K562 (cell line): ENCODE data around the gene TEDC1. TPM values are rescaled to one million over a fixed set of nuclear protein-coding genes. Genes with fewer than 3 reads are reported as not detected.

ENCODE experiments used
- ATAC-seq: fragments of 200-7000 bp; cut with Tn5 transposase; 3 replicates; pipeline ENCODE4 v1.9.1; 2020; ENCODE audit warnings: moderate library complexity
- BruUV-seq: library from RNA; stranded (reverse); fragments of 400-500 nt; replicated peaks from 2 replicates; lab custom pipeline; 2021; lab: Mats Ljungman, UMichigan
- CTCF ChIA-PET: fragments of 300-600 bp; formaldehyde crosslinking; extraction: SDS; loops from one replicate; lab custom pipeline; 2021; ENCODE audit warnings: low intra/inter-chr PET ratio; lab: Yijun Ruan, JAX
- POLR2A ChIA-PET: fragments of 300-600, 350-650 bp; sonication (Branson Sonifier 250); formaldehyde crosslinking; extraction: SDS; loops from one replicate; lab custom pipeline; 2021; ENCODE audit warnings: antibody characterized with exemption, inconsistent platforms; lab: Yijun Ruan, JAX
- DNase-seq, 4 experiments: peaks; one replicate each; pipeline versions ENCODE4 v3.0.0 to v3.0.0-alpha.2; 2011 to 2018; ENCODE audit warnings: low spot score in 3 of 4, mixed read lengths in 3 of 4; ENCODE audit errors: extremely low read depth in 1 of 4
- FAIRE-seq: peaks from 2 replicates; lab custom pipeline; 2011; peaks lifted over from hg19 to GRCh38; lab: Jason Lieb, UNC
- H2AFZ ChIP-seq: 2 replicates; pipeline ENCODE4 v1.6.0; 2011; ENCODE audit warnings: low read depth, low read length, control low read depth, inconsistent platforms
- H3K27ac ChIP-seq: fragments of 200-600 bp; 3 replicates; pipeline ENCODE4 v1.8.0; 2011; ENCODE audit warnings: low read depth, mild to moderate bottlenecking, control low read depth, inconsistent platforms, low read length, moderate library complexity, mixed read lengths; ENCODE audit errors: extremely low read depth
- H3K27me3 ChIP-seq, 2 experiments: fragments of 300-600 bp in 1 of 2; 2 replicates in 1 of 2; 3 replicates in 1 of 2; pipeline versions ENCODE4 v1.6.0 to v1.8.0; 2011; ENCODE audit warnings: inconsistent platforms in 2 of 2, low read length in 2 of 2, mild to moderate bottlenecking in 1 of 2, mixed read lengths in 1 of 2, moderate library complexity in 1 of 2; ENCODE audit not compliant: control insufficient read depth in 2 of 2, insufficient read depth in 2 of 2
- H3K36me3 ChIP-seq: fragments of 300-600 bp; 3 replicates; pipeline ENCODE4 v1.8.0; 2011; ENCODE audit warnings: mild to moderate bottlenecking, low read length, inconsistent platforms; ENCODE audit not compliant: control insufficient read depth, insufficient read depth
- H3K4me1 ChIP-seq, 2 experiments: fragments of 200-600 bp in 1 of 2; replicated peaks in 1 of 2; 2 replicates in 1 of 2; 3 replicates in 1 of 2; pipeline versions ENCODE4 v1.5.1 to v1.8.0; 2011; ENCODE audit warnings: inconsistent platforms in 2 of 2, low read length in 2 of 2, mild to moderate bottlenecking in 1 of 2, mixed read lengths in 1 of 2, moderate library complexity in 1 of 2; ENCODE audit not compliant: control insufficient read depth in 2 of 2, insufficient read depth in 2 of 2
- H3K4me2 ChIP-seq: 2 replicates; pipeline ENCODE4 v1.6.1; 2011; ENCODE audit warnings: low read length, control low read depth, inconsistent platforms, mixed read lengths; ENCODE audit not compliant: insufficient read depth
- H3K4me3 ChIP-seq: fragments of 200-600 bp; sonication (generic), shearing (Covaris generic); 2 replicates; pipeline ENCODE4 v1.5.1; 2016; ENCODE audit warnings: control low read depth, inconsistent platforms
- H3K79me2 ChIP-seq: fragments of 200-600 bp; 3 replicates; pipeline ENCODE4 v1.8.0; 2011; ENCODE audit warnings: low read length, inconsistent platforms; ENCODE audit not compliant: control insufficient read depth, insufficient read depth
- H3K9ac ChIP-seq, 2 experiments: 2 replicates each; pipeline versions ENCODE4 v1.6.0 to v1.6.1; 2011; ENCODE audit warnings: low read depth in 2 of 2, low read length in 2 of 2, control low read depth in 1 of 2, inconsistent platforms in 1 of 2, mild to moderate bottlenecking in 1 of 2, mixed read lengths in 1 of 2; ENCODE audit not compliant: insufficient read depth in 1 of 2
- H3K9me1 ChIP-seq: one replicate; pipeline ENCODE4 v1.6.0; 2011; ENCODE audit warnings: inconsistent platforms, mild to moderate bottlenecking, low read length, moderate library complexity; ENCODE audit not compliant: control insufficient read depth, insufficient read depth
- H3K9me3 ChIP-seq: replicated peaks from 2 replicates; pipeline ENCODE4 v1.5.1; 2011; ENCODE audit warnings: low read depth, low read length, inconsistent platforms; ENCODE audit not compliant: control insufficient read depth, insufficient read depth
- H4K20me1 ChIP-seq: replicated peaks from 2 replicates; pipeline ENCODE4 v1.6.1; 2011; ENCODE audit warnings: low read length, inconsistent platforms, mixed read lengths; ENCODE audit not compliant: control insufficient read depth, insufficient read depth
- BRF1 ChIP-seq: IDR thresholded peaks from 3 replicates; pipeline ENCODE4 v1.6.1; 2011; ENCODE audit warnings: borderline replicate concordance, mild to moderate bottlenecking; ENCODE audit not compliant: insufficient read length; ENCODE audit errors: extremely low read depth
- CHCHD3 ChIP-seq: fragments of 250-450 bp; sonication (Bioruptor Pico); IDR thresholded peaks from 2 replicates; pipeline ENCODE4 v2.1.2; 2022; ENCODE audit warnings: mild to moderate bottlenecking
- DACH1 ChIP-seq: fragments of 450-650 bp; IDR thresholded peaks from 2 replicates; pipeline ENCODE4 v1.6.1; 2018; ENCODE audit not compliant: partially characterized antibody
- HIVEP1 ChIP-seq: fragments of 250-450 bp; sonication (Bioruptor Pico); IDR thresholded peaks from 2 replicates; pipeline ENCODE4 v1.4.0; 2020; ENCODE audit warnings: mild to moderate bottlenecking
- MLX ChIP-seq, 2 experiments: fragments of 450-650 bp in 1 of 2; sonication (generic) in 1 of 2; formaldehyde crosslinking; conservative IDR thresholded peaks; 2 replicates each; pipeline versions ENCODE4 v1.4.0 to v1.8.1; 2020 to 2022; ENCODE audit warnings: mild to moderate bottlenecking in 1 of 2, missing genetic modification reagents in 1 of 2
- SMARCE1 ChIP-seq: fragments of 450-650 bp; IDR thresholded peaks from 2 replicates; pipeline ENCODE4 v1.7.1; 2016; ENCODE audit warnings: mild to moderate bottlenecking
- TCF15 ChIP-seq: fragments of 250-450 bp; sonication (Bioruptor Pico); IDR thresholded peaks from 2 replicates; pipeline ENCODE4 v1.8.0; 2022; ENCODE audit warnings: moderate library complexity, mild to moderate bottlenecking, inconsistent platforms
- ZBTB12 ChIP-seq: fragments of 250-450 bp; sonication (Bioruptor Pico); IDR thresholded peaks from 2 replicates; pipeline ENCODE4 v1.4.0; 2020
- ZFX ChIP-seq: sonication (generic); formaldehyde crosslinking; IDR thresholded peaks from 2 replicates; pipeline ENCODE4 v1.8.0; 2022; ENCODE audit warnings: mild to moderate bottlenecking, missing genetic modification reagents, moderate library complexity
- ZNF384 ChIP-seq: IDR thresholded peaks from 2 replicates; pipeline ENCODE4 v1.6.1; 2012; ENCODE audit warnings: low read depth, low read length, improper control_type of control experiment
- ZNF449 ChIP-seq: fragments of 250-450 bp; sonication (Bioruptor Pico); IDR thresholded peaks from 2 replicates; pipeline ENCODE4 v1.8.0; 2022; ENCODE audit warnings: moderate library complexity, mild to moderate bottlenecking, inconsistent platforms
- WGBS: fragments of 100-300 bp; shearing (Covaris generic); methylation state at CpG from one replicate; pipeline ENCODE4 v1.1.6; 2016; ENCODE audit warnings: low coverage, mixed read lengths; ENCODE audit not compliant: insufficient coverage; ENCODE audit errors: missing lambda C conversion rate; 5-methylcytosine and 5-hydroxymethylcytosine counted together
- in situ Hi-C: fragments of 300-500 bp; cut with MboI; formaldehyde crosslinking; loops from 4 replicates; pipeline ENCODE4 v1.15.0; 2018; ENCODE audit warnings: inconsistent platforms, mixed read lengths
- intact Hi-C: fragments of 100-400 bp; cut with micrococcal nuclease; formaldehyde crosslinking; loops from 2 replicates; pipeline ENCODE4 v1.14.2; 2022
- polyA plus RNA-seq, 8 experiments: library from polyadenylated mRNA; depleted of rRNA in 4 of 8; stranded (reverse) in 5 of 8; unstranded in 3 of 8; fragments of >200 nt; fragmentation: Nextera tagmentation in 2 of 8; fragmentation: Illumina TruSeq in 1 of 8; extraction: Ambion mirVana in 2 of 8; extraction: Trizol in 1 of 8; gene quantifications; 2 replicates each; pipeline versions ENCODE4 v1.2.1 to v1.2.3, GENCODE V29; 2011 to 2014; ENCODE audit warnings: inconsistent platforms in 1 of 8, missing spikeins in 1 of 8
- total RNA-seq, 7 experiments: library from RNA; depleted of rRNA in 6 of 7; stranded (reverse); fragments of >200 nt in 6 of 7; fragmentation: Illumina TruSeq in 2 of 7; extraction: Trizol in 2 of 7; gene quantifications; 2 replicates each; pipeline versions ENCODE4 v1.2.1 to v1.2.3, GENCODE V29; 2011 to 2021; ENCODE audit warnings: low replicate concordance in 1 of 7

Gene TEDC1
- total and polyA plus RNA-seq, 9 of the 15 experiments (the other 6 are each of a cell fraction or from before 2014, with no cell fraction given): 0.21 to 28.3 (median 5.9) TPM

- TF ChIP-seq ZFX (CRISPR knock-in tag) (no peak), TCF15 (CRISPR knock-in tag) (no peak), ZNF384 (no peak), HIVEP1 (CRISPR knock-in tag) (no peak)
These were observed 17.6 kb downstream of the TEDC1 start (continued) for GRCh38 chr14:105508601-105509000.

- POLR2A ChIA-PET: no interaction called here
- CTCF ChIA-PET: no interaction called here
These were observed 26.1 kb downstream of the TEDC1 start for GRCh38 chr14:105517096-105517495.

More at GRCh38 chr14:105517096-105517495, 26.1 kb downstream of the TEDC1 start:
- H3K4me3 ChIP-seq: no peak overlapping the region
- in situ Hi-C loops (no loop called here), intact Hi-C loops (no loop called here)
- FAIRE-seq: no peak
- H3K4me1 ChIP-seq: no peaks in the 10 kb centered on the region
- TF ChIP-seq ZBTB12 (CRISPR knock-in tag) (no peak), ZNF449 (CRISPR knock-in tag) (no peak), BRF1 (no peak), CHCHD3 (CRISPR knock-in tag) (no peak), DACH1 (no peak), MLX (CRISPR knock-in tag; conservative IDR thresholded peaks at IDR 0.05) (no peak), SMARCE1 (no peak)
- H3K4me2 ChIP-seq: no peak overlapping the region
- no peak overlapping the region for H3K9ac ChIP-seq
- ATAC-seq: no peak
- peaks cover 5 to 10% of the 10 kb centered on the region in 2 experiments; a peak in 4 of 5 replicates for H3K27me3 ChIP-seq
- no peaks in the 10 kb centered on the region for H3K9me3 ChIP-seq
- H2AFZ ChIP-seq: no peak overlapping the region
- H4K20me1 ChIP-seq: no peaks in the 10 kb centered on the region
- no TSS peak for BruUV-seq
- DNase-seq: no peak
- H3K9me1 ChIP-seq: no peaks in the 10 kb centered on the region
- H3K36me3 ChIP-seq: no peaks in the 10 kb centered on the region
- 0% methylated on average over 5 of the region's 5 CpGs for WGBS
- no peaks in the 10 kb centered on the region for H3K79me2 ChIP-seq
- H3K27ac ChIP-seq: no peak overlapping the region
